Measurements from ENCODE around the gene KCNA5.

Gene KCNA5

DNA sequence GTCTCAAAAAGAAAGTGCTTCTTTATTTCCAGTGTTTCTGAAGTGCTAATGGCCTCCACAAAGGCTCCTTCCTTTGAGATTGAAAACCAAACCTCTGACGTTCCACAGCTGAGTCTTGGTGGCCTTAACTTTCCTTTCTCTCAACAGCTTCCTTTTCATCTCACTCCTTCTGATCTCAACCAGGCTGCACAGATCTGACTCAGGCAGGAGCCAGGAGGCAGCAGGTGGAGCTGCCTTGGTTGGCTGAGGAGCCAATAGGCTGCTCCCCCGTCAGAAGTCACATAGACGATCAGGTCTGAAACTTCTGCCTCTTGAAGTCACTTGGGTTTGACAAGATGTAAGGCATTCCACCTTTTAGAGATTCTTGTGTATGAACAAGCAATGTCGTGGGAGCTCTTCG, 9.1 kb upstream of the KCNA5 start:
- H3K4me1 ChIP-seq (ENCODE audit: insufficient read depth, low read length) = no peaks in the 10 kb centered on the region
- no peaks in the 10 kb centered on the region for H4K20me1 ChIP-seq (ENCODE audit: insufficient read depth, low read length)
- ATAC-seq (ENCODE audit: insufficient read depth, low read depth) (no peak), DNase-seq (no peak)
- no peak overlapping the region for H3K27ac ChIP-seq (ENCODE audit: low read length)
- no peak for TF ChIP-seq EZH2 (IDR thresholded peaks at IDR 0.05; ENCODE audit: borderline replicate concordance, low read depth, low read length, severe bottlenecking)
- TF ChIP-seq, protein P1, sequence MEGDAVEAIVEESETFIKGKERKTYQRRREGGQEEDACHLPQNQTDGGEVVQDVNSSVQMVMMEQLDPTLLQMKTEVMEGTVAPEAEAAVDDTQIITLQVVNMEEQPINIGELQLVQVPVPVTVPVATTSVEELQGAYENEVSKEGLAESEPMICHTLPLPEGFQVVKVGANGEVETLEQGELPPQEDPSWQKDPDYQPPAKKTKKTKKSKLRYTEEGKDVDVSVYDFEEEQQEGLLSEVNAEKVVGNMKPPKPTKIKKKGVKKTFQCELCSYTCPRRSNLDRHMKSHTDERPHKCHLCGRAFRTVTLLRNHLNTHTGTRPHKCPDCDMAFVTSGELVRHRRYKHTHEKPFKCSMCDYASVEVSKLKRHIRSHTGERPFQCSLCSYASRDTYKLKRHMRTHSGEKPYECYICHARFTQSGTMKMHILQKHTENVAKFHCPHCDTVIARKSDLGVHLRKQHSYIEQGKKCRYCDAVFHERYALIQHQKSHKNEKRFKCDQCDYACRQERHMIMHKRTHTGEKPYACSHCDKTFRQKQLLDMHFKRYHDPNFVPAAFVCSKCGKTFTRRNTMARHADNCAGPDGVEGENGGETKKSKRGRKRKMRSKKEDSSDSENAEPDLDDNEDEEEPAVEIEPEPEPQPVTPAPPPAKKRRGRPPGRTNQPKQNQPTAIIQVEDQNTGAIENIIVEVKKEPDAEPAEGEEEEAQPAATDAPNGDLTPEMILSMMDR (IDR thresholded peaks at IDR 0.05; ENCODE audit: borderline replicate concordance, extremely low read depth, low read length, poor library complexity, severe bottlenecking) = no peak
- H3K79me2 ChIP-seq (ENCODE audit: insufficient read depth, low read length) = no peaks in the 10 kb centered on the region
- H3K36me3 ChIP-seq (ENCODE audit: insufficient read depth, low read length) = no peaks in the 10 kb centered on the region
- no peak overlapping the region for H3K9ac ChIP-seq (ENCODE audit: low read depth, low read length)
- no peak overlapping the region for H3K4me3 ChIP-seq (ENCODE audit: low read depth in 1 of 2, low read length in 2 of 2)
- H3K27me3 ChIP-seq (ENCODE audit: insufficient read depth, low read length, poor library complexity) = peaks cover 9% of the 10 kb centered on the region
- H2AFZ ChIP-seq (ENCODE audit: low read depth, low read length) = no peak overlapping the region
- H3K9me3 ChIP-seq (ENCODE audit: insufficient read depth, low read length, severe bottlenecking) = no peaks in the 10 kb centered on the region
- no peak overlapping the region for H3K4me2 ChIP-seq (ENCODE audit: insufficient read depth, low read length)

DNA sequence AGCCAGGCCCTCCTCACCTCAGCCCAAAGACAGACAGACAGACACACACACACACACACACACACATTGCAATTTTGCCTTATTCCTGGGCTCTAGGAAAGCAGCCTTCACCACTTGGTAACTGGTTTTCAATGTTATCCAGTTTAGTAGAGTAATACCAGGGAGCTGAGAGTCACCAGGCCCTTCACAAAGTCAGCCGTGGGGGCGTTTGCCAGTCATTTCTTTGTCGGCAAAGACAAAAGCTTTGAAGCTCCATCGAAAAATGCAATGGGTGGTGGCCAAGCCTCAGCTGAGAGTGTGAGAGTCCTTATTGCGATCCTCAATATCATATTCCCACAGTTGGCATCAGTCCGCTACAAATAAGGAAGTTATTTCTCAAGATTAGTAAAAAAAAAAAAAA, 8.1 kb upstream of the KCNA5 start:
- peaks cover 18% of the 10 kb centered on the region for H3K27me3 ChIP-seq (ENCODE audit: insufficient read depth, low read length, poor library complexity)
- H2AFZ ChIP-seq (ENCODE audit: low read depth, low read length) = no peak overlapping the region
- no peaks in the 10 kb centered on the region for H3K9me3 ChIP-seq (ENCODE audit: insufficient read depth, low read length, severe bottlenecking)
- H3K9ac ChIP-seq (ENCODE audit: low read depth, low read length) = no peak overlapping the region
- H4K20me1 ChIP-seq (ENCODE audit: insufficient read depth, low read length) = no peaks in the 10 kb centered on the region
- DNase-seq = no peak
- no peaks in the 10 kb centered on the region for H3K4me1 ChIP-seq (ENCODE audit: insufficient read depth, low read length)
- no peak overlapping the region for H3K4me2 ChIP-seq (ENCODE audit: insufficient read depth, low read length)
- H3K79me2 ChIP-seq (ENCODE audit: insufficient read depth, low read length) = no peaks in the 10 kb centered on the region
- TF ChIP-seq EZH2 (IDR thresholded peaks at IDR 0.05; ENCODE audit: borderline replicate concordance, low read depth, low read length, severe bottlenecking) = no peak
- TF ChIP-seq, protein P1 (IDR thresholded peaks at IDR 0.05; ENCODE audit: borderline replicate concordance, extremely low read depth, low read length, poor library complexity, severe bottlenecking) = no peak
- H3K27ac ChIP-seq (ENCODE audit: low read length) = no peak overlapping the region
- ATAC-seq (ENCODE audit: insufficient read depth, low read depth) = no peak
- H3K36me3 ChIP-seq (ENCODE audit: insufficient read depth, low read length) = no peaks in the 10 kb centered on the region
- no peak overlapping the region for H3K4me3 ChIP-seq (ENCODE audit: low read depth in 1 of 2, low read length in 2 of 2)

- DNase-seq = no peak
- H4K20me1 ChIP-seq (ENCODE audit: insufficient read depth, low read length) = no peaks in the 10 kb centered on the region
- H2AFZ ChIP-seq (ENCODE audit: low read depth, low read length) = no peak overlapping the region
- H3K79me2 ChIP-seq (ENCODE audit: insufficient read depth, low read length) = no peaks in the 10 kb centered on the region
- no peak overlapping the region for H3K4me3 ChIP-seq (ENCODE audit: low read depth in 1 of 2, low read length in 2 of 2)
- H3K36me3 ChIP-seq (ENCODE audit: insufficient read depth, low read length) = no peaks in the 10 kb centered on the region
- no peak overlapping the region for H3K4me2 ChIP-seq (ENCODE audit: insufficient read depth, low read length)
- H3K9me3 ChIP-seq (ENCODE audit: insufficient read depth, low read length, severe bottlenecking) = no peaks in the 10 kb centered on the region
- H3K4me1 ChIP-seq (ENCODE audit: insufficient read depth, low read length) = no peaks in the 10 kb centered on the region
- ATAC-seq (ENCODE audit: insufficient read depth, low read depth) = no peak
- TF ChIP-seq, protein P1 (IDR thresholded peaks at IDR 0.05; ENCODE audit: borderline replicate concordance, extremely low read depth, low read length, poor library complexity, severe bottlenecking) = no peak
- no peak for TF ChIP-seq EZH2 (IDR thresholded peaks at IDR 0.05; ENCODE audit: borderline replicate concordance, low read depth, low read length, severe bottlenecking)
- H3K27me3 ChIP-seq (ENCODE audit: insufficient read depth, low read length, poor library complexity) = peaks cover 18% of the 10 kb centered on the region
- H3K9ac ChIP-seq (ENCODE audit: low read depth, low read length) = no peak overlapping the region
- H3K27ac ChIP-seq (ENCODE audit: low read length) = no peak overlapping the region
Observed at GRCh38 chr12:5036031-5036430, 7.6 kb upstream of the KCNA5 start.

GRCh38 chr12:5037795-5038357, 5.8 kb upstream of the KCNA5 start:
- Histone ChIP-seq H3K4me2 (ENCODE audit: insufficient read depth, low read length) (no peak overlapping the region), H3K36me3 (ENCODE audit: insufficient read depth, low read length) (no peaks in the 10 kb centered on the region), H2AFZ (ENCODE audit: low read depth, low read length) (no peak overlapping the region), H3K9ac (ENCODE audit: low read depth, low read length) (no peak overlapping the region), H3K4me1 (ENCODE audit: insufficient read depth, low read length) (no peaks in the 10 kb centered on the region), H3K27ac (ENCODE audit: low read length) (no peak overlapping the region), H3K4me3 (ENCODE audit: low read depth in 1 of 2, low read length in 2 of 2) (no peak overlapping the region), H3K9me3 (ENCODE audit: insufficient read depth, low read length, severe bottlenecking) (no peaks in the 10 kb centered on the region), H3K79me2 (ENCODE audit: insufficient read depth, low read length) (no peaks in the 10 kb centered on the region), H4K20me1 (ENCODE audit: insufficient read depth, low read length) (no peaks in the 10 kb centered on the region), H3K27me3 (ENCODE audit: insufficient read depth, low read length, poor library complexity) (peaks cover 16% of the 10 kb centered on the region)
- DNase-seq (no peak), ATAC-seq (ENCODE audit: insufficient read depth, low read depth) (no peak)
- TF ChIP-seq EZH2 (IDR thresholded peaks at IDR 0.05; ENCODE audit: borderline replicate concordance, low read depth, low read length, severe bottlenecking) = no peak
- TF ChIP-seq, protein P1 (IDR thresholded peaks at IDR 0.05; ENCODE audit: borderline replicate concordance, extremely low read depth, low read length, poor library complexity, severe bottlenecking) = no peak
